Esophagus squamous epithelium (tissue), 5 donors: ENCODE data around the gene SARS2. TPM values are rescaled to one million over a fixed set of nuclear protein-coding genes. Genes with fewer than 3 reads are reported as not detected.

Source experiments
- DNase-seq: peaks from one replicate; lab custom pipeline; 2025; lab: John Stamatoyannopoulos, UW
- H3K27ac ChIP-seq, 4 donors: fragments of 200-600 bp; sonication (generic); one replicate each; pipeline ENCODE4 v1.5.1; 2016 to 2019; ENCODE audit warnings: mild to moderate bottlenecking in 1 of 4
- H3K27me3 ChIP-seq, 4 donors: fragments of 200-600 bp; sonication (generic); 1 replicate in 3 of 4; 2 replicates in 1 of 4; pipeline versions ENCODE4 v1.5.1 to v1.6.0; 2017 to 2021; ENCODE audit warnings: antibody characterized with exemption in 1 of 4
- H3K36me3 ChIP-seq, 3 donors: fragments of 200-600 bp; sonication (generic); one replicate each; pipeline ENCODE4 v1.5.1; 2016 to 2019
- H3K4me1 ChIP-seq, 3 donors: fragments of 200-600 bp; sonication (generic); one replicate each; pipeline ENCODE4 v1.5.1; 2017 to 2019
- H3K4me3 ChIP-seq, 4 donors: fragments of 200-600 bp; sonication (generic); 1 replicate in 3 of 4; 2 replicates in 1 of 4; pipeline ENCODE4 v1.5.1; 2016 to 2019; ENCODE audit warnings: mild to moderate bottlenecking in 2 of 4, moderate library complexity in 1 of 4
- H3K9me3 ChIP-seq, 3 donors: fragments of 200-600 bp; sonication (generic); one replicate each; pipeline ENCODE4 v1.5.1; 2016 to 2019
- POLR2A ChIP-seq, 4 donors: fragments of 450-650 bp; IDR thresholded peaks; one replicate each; pipeline ENCODE4 v1.6.1; 2017; ENCODE audit warnings: antibody characterized with exemption in 4 of 4, mild to moderate bottlenecking in 4 of 4, moderate library complexity in 3 of 4
- WGBS, 2 donors: methylation state at CpG; one replicate each; pipeline ENCODE4 v1.1.5; 2018; 5-methylcytosine and 5-hydroxymethylcytosine counted together
- intact Hi-C: fragments of 100-400 bp; cut with DNase I; formaldehyde crosslinking; loops from one replicate; pipeline ENCODE4 v1.15.0; 2022
- total RNA-seq, 4 donors: library from RNA; depleted of rRNA; stranded (reverse); fragments of >200 nt; gene quantifications; one replicate each; pipeline ENCODE4 v1.1.0, GENCODE V29; 2016
- TF ChIP-seq, protein P1 (sequence below), 6 experiments: fragments of 450-650 bp in 4 of 6; fragments of 200-600 bp in 2 of 6; sonication (generic) in 2 of 6; IDR thresholded peaks; one replicate each; pipeline ENCODE4 v1.5.1; 2016 to 2019; ENCODE audit warnings: antibody characterized with exemption in 6 of 6, mild to moderate bottlenecking in 4 of 6, moderate library complexity in 4 of 6
- donor health status: DM: yes; HTN: yes; CAD: no.

The SARS2 gene
- total RNA-seq, 4 donors from 2014 or later = 21.2 to 32.7 (median 25.2) TPM

DNA sequence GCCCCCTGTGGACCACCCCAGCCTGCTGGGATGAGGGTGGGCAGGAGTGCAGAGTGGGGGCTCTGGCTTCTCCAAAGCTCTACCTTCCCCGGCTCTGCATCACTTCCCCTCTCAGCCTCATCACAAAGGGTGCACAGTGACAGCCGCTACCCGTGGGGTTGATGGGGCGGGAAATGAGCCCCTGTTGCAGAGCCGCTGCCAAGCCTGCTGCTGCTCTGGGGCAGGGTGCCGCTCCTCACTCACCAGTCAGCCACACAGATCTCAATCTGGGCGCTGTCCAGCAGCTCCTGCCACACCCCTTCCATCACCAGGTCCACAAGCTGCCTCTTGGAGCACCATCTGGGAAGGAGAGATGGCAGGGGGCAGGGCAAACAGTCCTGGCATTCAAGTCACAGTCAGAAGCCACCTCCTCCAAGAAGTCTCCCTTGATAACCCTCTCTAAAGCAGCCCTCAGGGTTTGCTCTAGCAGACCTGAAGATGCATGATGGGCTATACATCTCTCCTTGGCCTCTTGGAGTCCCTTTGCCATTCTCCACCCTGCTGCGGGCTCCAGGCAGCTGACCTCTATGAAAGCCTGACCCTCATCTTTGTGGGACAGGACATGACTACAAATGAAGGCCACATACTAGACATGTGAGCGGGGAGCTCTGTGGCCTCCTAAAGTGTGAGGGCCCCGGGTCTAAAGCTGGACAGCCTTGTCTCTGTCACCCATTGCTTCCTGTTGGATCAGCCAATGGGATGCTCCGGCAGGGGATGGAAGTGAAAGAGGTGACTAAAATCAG, 15.9 kb upstream of the SARS2 start:
- peaks cover 6 to 14% (median 10%) of the 10 kb centered on the region in 3 donors for H3K4me1 ChIP-seq
- H3K27ac ChIP-seq = no peak overlapping the region
- whole genome bisulfite sequencing, 2 donors = 79 to 86% methylated on average over 6 to 8 of the region's 11 CpGs
- no peaks in the 10 kb centered on the region for H3K9me3 ChIP-seq
- no peak overlapping the region for H3K4me3 ChIP-seq
- DNase-seq = no peak
- peaks cover 0 to 13% (median 0%) of the 10 kb centered on the region in 3 donors for H3K36me3 ChIP-seq
- no peaks in the 10 kb centered on the region for H3K27me3 ChIP-seq
- TF ChIP-seq, protein P1, sequence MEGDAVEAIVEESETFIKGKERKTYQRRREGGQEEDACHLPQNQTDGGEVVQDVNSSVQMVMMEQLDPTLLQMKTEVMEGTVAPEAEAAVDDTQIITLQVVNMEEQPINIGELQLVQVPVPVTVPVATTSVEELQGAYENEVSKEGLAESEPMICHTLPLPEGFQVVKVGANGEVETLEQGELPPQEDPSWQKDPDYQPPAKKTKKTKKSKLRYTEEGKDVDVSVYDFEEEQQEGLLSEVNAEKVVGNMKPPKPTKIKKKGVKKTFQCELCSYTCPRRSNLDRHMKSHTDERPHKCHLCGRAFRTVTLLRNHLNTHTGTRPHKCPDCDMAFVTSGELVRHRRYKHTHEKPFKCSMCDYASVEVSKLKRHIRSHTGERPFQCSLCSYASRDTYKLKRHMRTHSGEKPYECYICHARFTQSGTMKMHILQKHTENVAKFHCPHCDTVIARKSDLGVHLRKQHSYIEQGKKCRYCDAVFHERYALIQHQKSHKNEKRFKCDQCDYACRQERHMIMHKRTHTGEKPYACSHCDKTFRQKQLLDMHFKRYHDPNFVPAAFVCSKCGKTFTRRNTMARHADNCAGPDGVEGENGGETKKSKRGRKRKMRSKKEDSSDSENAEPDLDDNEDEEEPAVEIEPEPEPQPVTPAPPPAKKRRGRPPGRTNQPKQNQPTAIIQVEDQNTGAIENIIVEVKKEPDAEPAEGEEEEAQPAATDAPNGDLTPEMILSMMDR (IDR thresholded peaks at IDR 0.05) = no peak
- TF ChIP-seq POLR2A (IDR thresholded peaks at IDR 0.05) = no peak
- intact Hi-C loops = no loop called here

DNA sequence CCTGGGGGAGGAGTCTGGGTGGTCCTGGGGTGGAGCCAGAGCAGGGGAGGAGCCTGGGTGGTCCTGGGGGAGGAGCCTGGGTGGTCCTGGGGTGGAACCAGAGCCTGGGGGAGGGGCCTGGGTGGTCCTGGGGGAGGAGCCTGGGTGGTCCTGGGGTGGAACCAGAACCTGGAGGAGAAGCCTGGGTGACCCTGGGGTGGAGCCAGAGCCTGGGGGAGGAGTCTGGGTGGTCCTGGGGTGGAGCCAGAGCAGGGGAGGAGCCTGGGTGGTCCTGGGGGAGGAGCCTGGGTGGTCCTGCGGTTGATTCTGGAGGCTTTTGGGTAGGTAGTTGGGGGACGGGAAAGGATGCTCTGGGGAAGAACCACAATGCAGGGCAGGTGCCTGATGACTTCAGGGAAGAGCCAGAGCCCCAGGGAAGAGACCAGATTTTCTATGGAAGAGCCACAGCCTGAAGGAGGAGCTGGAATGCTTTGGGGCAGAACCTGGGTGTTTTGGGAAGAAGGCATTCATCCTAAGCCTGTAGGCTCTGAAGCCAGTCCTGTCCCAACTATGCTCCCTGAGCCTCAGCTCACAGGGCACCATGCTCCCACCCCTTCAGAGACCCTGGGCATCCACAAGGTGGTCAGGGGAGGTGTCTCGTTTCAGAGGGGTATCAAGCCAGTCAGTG, 15.1 kb upstream of the SARS2 start:
- H3K9me3 ChIP-seq = no peaks in the 10 kb centered on the region
- WGBS, 2 donors = 87 to 100% methylated on average over 2 to 3 of the region's 3 CpGs
- H3K36me3 ChIP-seq = peaks cover 0 to 13% (median 0%) of the 10 kb centered on the region in 3 donors
- TF ChIP-seq, protein P1 (IDR thresholded peaks at IDR 0.05) = no peak
- TF ChIP-seq POLR2A (IDR thresholded peaks at IDR 0.05) = no peak
- intact Hi-C loops = no loop called here
- no peak overlapping the region for H3K27ac ChIP-seq
- no peak overlapping the region for H3K4me3 ChIP-seq
- no peaks in the 10 kb centered on the region for H3K27me3 ChIP-seq
- peaks cover 6 to 14% (median 10%) of the 10 kb centered on the region in 3 donors for H3K4me1 ChIP-seq
- DNase-seq = no peak

DNA sequence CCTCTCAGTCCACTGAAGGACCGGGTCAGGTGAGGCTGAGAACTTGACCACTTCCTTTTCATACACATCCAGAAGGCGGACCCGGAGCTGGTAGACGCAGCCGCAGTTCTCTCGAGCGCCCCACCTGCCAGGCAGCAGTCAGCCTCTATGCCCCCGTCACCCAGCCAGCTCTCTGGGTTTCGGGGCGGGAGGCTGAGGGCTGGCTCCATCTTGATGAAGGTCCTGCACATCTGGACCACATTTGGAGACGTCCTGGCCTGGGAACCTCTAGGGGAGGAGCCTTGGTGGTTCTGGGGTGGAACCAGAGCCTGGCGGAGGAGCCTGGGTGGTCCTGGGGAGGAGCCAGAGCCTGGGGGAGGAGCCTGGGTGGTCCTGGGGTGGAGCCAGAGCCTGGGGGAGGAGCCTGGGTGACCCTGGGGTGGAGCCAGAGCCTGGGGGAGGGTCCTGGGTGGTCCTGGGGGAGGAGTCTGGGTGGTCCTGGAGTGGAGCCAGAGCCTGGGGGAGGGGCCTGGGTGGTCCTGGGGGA, 14.5 kb upstream of the SARS2 start:
- 80% methylated on average over 1 of the region's 12 CpGs; no CpG with 5 or more reads in 1 of the 2 donors for WGBS, 2 donors
- peaks cover 2 to 7% (median 5%) of the 10 kb centered on the region in 3 donors for H3K4me1 ChIP-seq
- H3K36me3 ChIP-seq = peaks cover 0 to 13% (median 0%) of the 10 kb centered on the region in 3 donors
- no peaks in the 10 kb centered on the region for H3K27me3 ChIP-seq
- TF ChIP-seq, protein P1 (IDR thresholded peaks at IDR 0.05) = no peak
- H3K27ac ChIP-seq = no peak overlapping the region
- DNase-seq = no peak
- no peaks in the 10 kb centered on the region for H3K9me3 ChIP-seq
- intact Hi-C loops = no loop called here
- no peak overlapping the region for H3K4me3 ChIP-seq

DNA sequence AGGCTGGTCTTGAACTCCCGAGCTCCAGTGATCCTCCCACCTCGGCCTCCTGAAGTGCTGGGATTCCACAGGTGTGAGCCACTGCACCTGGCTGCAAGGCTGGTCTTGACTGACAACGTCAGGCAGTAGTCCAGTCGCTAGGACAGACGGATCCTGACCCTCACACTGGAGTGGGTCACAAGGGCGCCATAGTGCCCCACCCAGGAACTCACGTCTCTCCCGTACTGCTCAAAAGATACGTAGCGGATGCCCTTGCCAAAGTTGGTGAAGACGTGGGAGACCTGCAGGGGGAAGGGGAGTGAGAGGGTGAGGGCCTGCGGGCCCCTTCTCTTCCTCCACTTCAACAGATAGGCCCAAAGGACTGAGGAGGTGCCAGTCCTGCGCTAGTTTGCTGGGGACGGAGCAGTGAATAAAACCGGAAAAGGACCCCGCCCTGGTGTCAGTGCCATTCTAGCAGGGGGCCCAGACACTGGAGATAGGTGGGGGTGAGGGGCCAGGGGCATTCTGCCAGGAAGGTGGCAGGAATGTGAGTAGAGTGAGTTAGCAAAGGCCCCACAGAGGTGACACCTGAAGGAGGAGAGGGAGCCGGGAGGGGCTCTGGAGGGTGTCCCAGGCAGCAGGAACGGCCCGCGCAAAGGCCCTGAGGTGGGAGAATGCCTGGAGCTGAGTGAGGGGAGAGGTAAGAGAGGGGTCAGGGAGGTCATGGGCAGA, 12.1 kb upstream of the SARS2 start:
- peaks cover 0 to 13% (median 0%) of the 10 kb centered on the region in 3 donors for H3K36me3 ChIP-seq
- TF ChIP-seq, protein P1 (IDR thresholded peaks at IDR 0.05) = no peak
- no peak for TF ChIP-seq POLR2A (IDR thresholded peaks at IDR 0.05)
- no peak overlapping the region for H3K27ac ChIP-seq
- DNase-seq = no peak
- 84 to 89% methylated on average over 6 to 11 of the region's 20 CpGs for WGBS, 2 donors
- no peak overlapping the region for H3K4me3 ChIP-seq
- no peaks in the 10 kb centered on the region for H3K9me3 ChIP-seq
- intact Hi-C loops = no loop called here
- no peaks in the 10 kb centered on the region for H3K27me3 ChIP-seq
- no peaks in the 10 kb centered on the region for H3K4me1 ChIP-seq
